Psoas muscle (tissue), 8 donors: ENCODE measurements around the gene MUC2. TPM values are rescaled to one million over a fixed set of nuclear protein-coding genes. Genes with fewer than 3 reads are reported as not detected.

Experiments
- ATAC-seq, 4 donors: fragments of 200-7000 bp; cut with Tn5 transposase; one replicate each; pipeline ENCODE4 v1.9.1; 2020; ENCODE audit warnings: moderate library complexity in 3 of 4, mild to moderate bottlenecking in 2 of 4
- DNase-seq, 2 donors: peaks; one replicate each; pipeline ENCODE4 v3.0.0-alpha.2; 2020
- H3K27ac ChIP-seq: fragments of 200-600 bp; one replicate; pipeline ENCODE4 v1.8.0; 2022
- H3K27me3 ChIP-seq, 3 donors: fragments of 200-600 bp in 1 of 3; one replicate each; pipeline versions ENCODE4 v1.6.1 to v1.8.0; 2013 to 2022; ENCODE audit warnings: low read length in 2 of 3, mild to moderate bottlenecking in 2 of 3, moderate library complexity in 1 of 3; ENCODE audit not compliant: insufficient read depth in 3 of 3
- H3K36me3 ChIP-seq, 2 donors: fragments of 200-600 bp in 1 of 2; one replicate each; pipeline versions ENCODE4 v1.6.1 to v1.8.0; 2013 to 2022; ENCODE audit warnings: low read depth in 1 of 2, mild to moderate bottlenecking in 1 of 2, moderate library complexity in 1 of 2; ENCODE audit not compliant: insufficient read depth in 1 of 2
- H3K4me1 ChIP-seq: fragments of 200-600 bp; one replicate; pipeline ENCODE4 v1.8.0; 2022
- H3K4me3 ChIP-seq: fragments of 200-600 bp; one replicate; pipeline ENCODE4 v1.8.0; 2022; ENCODE audit warnings: mild to moderate bottlenecking
- H3K9me3 ChIP-seq: fragments of 200-600 bp; one replicate; pipeline ENCODE4 v1.8.0; 2022
- WGBS, 3 donors: extraction: QIAGEN DNeasy Blood & Tissue Kit; methylation state at CpG; one replicate each; pipeline versions ENCODE4 v1.1.6 to v1.1.7; 2013; 5-methylcytosine and 5-hydroxymethylcytosine counted together
- intact Hi-C, 2 donors: fragments of 100-400 bp; cut with DNase I; formaldehyde crosslinking; loops; one replicate each; pipeline versions ENCODE4 v1.11.0 to v1.14.2; 2022
- polyA plus RNA-seq, 3 donors: library from polyadenylated mRNA; stranded (reverse); fragments of 200-250 nt; gene quantifications; one replicate each; pipeline ENCODE4 v1.2.3, GENCODE V29; 2013
- total RNA-seq, 4 donors: library from RNA; stranded (reverse); fragmentation: NEBNext Ultra II Directional in 2 of 4; extraction: Animal tissue kit (Norgen Biotek cat#: 25700) in 2 of 4; gene quantifications; one replicate each; pipeline versions ENCODE4 v1.2.1 to v1.2.4, GENCODE V29; 2021 to 2023
- TF ChIP-seq, protein P1 (sequence below): fragments of 200-600 bp; IDR thresholded peaks from one replicate; pipeline ENCODE4 v1.8.0; 2022; ENCODE audit warnings: antibody characterized with exemption
- donor health status: healthy with polysubstance abuse.
- donor health status: DM: no; HTN: no; CAD: no; lungs with moderate emphysema.
- donor health status: Bipolar disorder and iron deficiency.
- donor health status: healthy.
- donor health status: DM: yes; HTN: yes; CAD: no.
- donor health status: DM: no; HTN: no; CAD: no.
- donor health status: DM: no; HTN: no; CAD: no.
- donor health status: DM: yes; HTN: yes; CAD: no.

The MUC2 gene
- total and polyA plus RNA-seq, 7 donors: under 0.01 to 0.44 (median 0.02) TPM; not detected in 2

DNA sequence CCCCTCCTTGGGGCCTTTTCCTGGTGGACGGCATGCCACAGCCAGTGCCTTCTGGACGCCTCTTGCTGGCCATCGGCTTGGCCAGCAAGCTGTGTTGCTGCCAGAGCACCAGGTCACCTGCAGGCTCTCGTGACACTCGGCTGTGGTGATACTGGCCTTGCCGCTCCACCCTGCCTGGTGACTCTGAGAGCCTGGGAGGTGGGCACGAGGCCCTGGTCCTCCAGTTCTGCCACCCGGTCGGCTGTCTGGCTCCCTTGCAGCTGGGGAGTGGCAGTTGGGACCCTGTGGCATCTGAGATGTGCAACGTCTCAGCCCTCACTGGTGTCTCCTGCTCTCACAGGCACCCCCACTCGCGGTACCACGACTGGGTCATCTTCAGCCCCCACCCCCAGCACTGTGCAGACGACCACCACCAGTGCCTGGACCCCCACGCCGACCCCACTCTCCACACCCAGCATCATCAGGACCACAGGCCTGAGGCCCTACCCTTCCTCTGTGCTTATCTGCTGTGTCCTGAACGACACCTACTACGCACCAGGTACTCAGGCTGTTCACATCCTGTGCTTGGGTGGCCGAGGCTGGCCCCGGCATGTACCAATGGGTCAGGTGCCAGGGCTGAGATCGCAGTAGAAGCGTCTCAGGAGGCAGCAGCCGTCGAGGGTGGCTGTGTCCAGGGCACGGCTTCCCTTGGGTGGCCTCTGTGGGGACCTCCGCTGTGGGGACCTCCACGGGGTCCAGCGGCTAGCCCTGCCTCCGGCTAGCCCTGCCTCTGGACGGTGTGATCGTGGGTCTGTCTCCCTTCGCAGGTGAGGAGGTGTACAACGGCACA, 26.0 kb downstream of the MUC2 start:
- DNase-seq (peak in 1 of 2 donors; percentile 42), ATAC-seq (no peak)
- Histone ChIP-seq H3K27me3 (peaks cover 0 to 4% (median 3%) of the 10 kb centered on the region in 3 donors), H3K9me3 (no peaks in the 10 kb centered on the region), H3K36me3 (no peaks in the 10 kb centered on the region), H3K27ac (no peak overlapping the region), H3K4me3 (no peak overlapping the region), H3K4me1 (no peaks in the 10 kb centered on the region)
- intact Hi-C loops: no loop called here
- WGBS, 3 donors: 88 to 92% (median 88%) methylated on average over 29 to 33 of the region's 33 CpGs
- TF ChIP-seq, protein P1, sequence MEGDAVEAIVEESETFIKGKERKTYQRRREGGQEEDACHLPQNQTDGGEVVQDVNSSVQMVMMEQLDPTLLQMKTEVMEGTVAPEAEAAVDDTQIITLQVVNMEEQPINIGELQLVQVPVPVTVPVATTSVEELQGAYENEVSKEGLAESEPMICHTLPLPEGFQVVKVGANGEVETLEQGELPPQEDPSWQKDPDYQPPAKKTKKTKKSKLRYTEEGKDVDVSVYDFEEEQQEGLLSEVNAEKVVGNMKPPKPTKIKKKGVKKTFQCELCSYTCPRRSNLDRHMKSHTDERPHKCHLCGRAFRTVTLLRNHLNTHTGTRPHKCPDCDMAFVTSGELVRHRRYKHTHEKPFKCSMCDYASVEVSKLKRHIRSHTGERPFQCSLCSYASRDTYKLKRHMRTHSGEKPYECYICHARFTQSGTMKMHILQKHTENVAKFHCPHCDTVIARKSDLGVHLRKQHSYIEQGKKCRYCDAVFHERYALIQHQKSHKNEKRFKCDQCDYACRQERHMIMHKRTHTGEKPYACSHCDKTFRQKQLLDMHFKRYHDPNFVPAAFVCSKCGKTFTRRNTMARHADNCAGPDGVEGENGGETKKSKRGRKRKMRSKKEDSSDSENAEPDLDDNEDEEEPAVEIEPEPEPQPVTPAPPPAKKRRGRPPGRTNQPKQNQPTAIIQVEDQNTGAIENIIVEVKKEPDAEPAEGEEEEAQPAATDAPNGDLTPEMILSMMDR: no peak

GRCh38 chr11:1101318-1102089, 26.8 kb downstream of the MUC2 start:
- no peak overlapping the region for H3K4me3 ChIP-seq
- H3K27me3 ChIP-seq: peaks cover 0 to 4% (median 3%) of the 10 kb centered on the region in 3 donors
- TF ChIP-seq, protein P1: no peak
- H3K4me1 ChIP-seq: no peaks in the 10 kb centered on the region
- no peaks in the 10 kb centered on the region for H3K9me3 ChIP-seq
- intact Hi-C loops: no loop called here
- DNase-seq (peak in 1 of 2 donors; percentile 39), ATAC-seq (no peak)
- WGBS, 3 donors: 85 to 88% (median 86%) methylated on average over 49 to 50 of the region's 50 CpGs
- no peak overlapping the region for H3K27ac ChIP-seq
- H3K36me3 ChIP-seq: no peaks in the 10 kb centered on the region

DNA sequence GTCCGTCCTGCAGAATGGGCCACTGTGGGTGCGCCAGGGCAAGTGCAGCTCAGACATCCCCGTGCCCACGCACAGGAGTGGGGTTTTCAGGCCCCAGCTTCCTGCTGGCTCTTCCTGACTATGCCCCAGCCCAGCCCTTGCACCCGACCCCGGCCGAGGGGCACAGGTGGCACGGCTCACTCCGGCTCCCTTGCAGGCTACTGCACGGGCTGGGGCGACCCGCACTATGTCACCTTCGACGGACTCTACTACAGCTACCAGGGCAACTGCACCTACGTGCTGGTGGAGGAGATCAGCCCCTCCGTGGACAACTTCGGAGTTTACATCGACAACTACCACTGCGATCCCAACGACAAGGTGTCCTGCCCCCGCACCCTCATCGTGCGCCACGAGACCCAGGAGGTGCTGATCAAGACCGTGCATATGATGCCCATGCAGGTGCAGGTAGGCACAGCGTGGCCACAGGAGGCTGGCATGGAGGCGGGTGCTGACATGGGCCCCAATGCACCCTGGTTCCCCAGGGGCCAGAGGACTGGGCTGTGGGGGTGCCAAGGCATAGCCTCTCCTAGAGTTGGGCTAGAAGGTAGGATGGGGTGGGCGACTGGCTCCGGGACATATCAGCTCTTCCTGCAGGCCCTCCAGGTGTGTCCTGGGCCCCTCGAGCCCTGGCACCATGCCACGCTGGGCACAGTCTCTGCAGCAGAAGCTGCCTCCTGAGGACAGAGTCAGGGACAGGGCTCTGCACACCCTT, 27.7 kb downstream of the MUC2 start:
- intact Hi-C loops: no loop called here
- no peak overlapping the region for H3K4me3 ChIP-seq
- no peaks in the 10 kb centered on the region for H3K36me3 ChIP-seq
- H3K9me3 ChIP-seq: no peaks in the 10 kb centered on the region
- peaks cover 0 to 8% (median 3%) of the 10 kb centered on the region in 3 donors for H3K27me3 ChIP-seq
- WGBS, 3 donors: 85 to 87% (median 87%) methylated on average over 30 to 31 of the region's 31 CpGs
- DNase-seq (peak in 1 of 2 donors; percentile 40), ATAC-seq (peak in 1 of 4 donors; percentile 11)
- TF ChIP-seq, protein P1: no peak
- no peaks in the 10 kb centered on the region for H3K4me1 ChIP-seq
- no peak overlapping the region for H3K27ac ChIP-seq

- DNase-seq (peak in 1 of 2 donors; percentile 32), ATAC-seq (no peak)
- Histone ChIP-seq H3K36me3 (no peaks in the 10 kb centered on the region), H3K9me3 (no peaks in the 10 kb centered on the region), H3K4me3 (no peak overlapping the region), H3K27me3 (peaks cover 0 to 13% (median 3%) of the 10 kb centered on the region in 3 donors), H3K27ac (no peak overlapping the region), H3K4me1 (no peaks in the 10 kb centered on the region)
- WGBS, 3 donors: 87 to 89% (median 88%) methylated on average over 12 of the region's 12 CpGs
- TF ChIP-seq, protein P1: no peak
- intact Hi-C loops: no loop called here
Observed at GRCh38 chr11:1102996-1103395, 28.3 kb downstream of the MUC2 start.
